Suppressor macrophage treated with lipopolysaccharide for 1 hour (primary cell): ENCODE results near the gene CDC25A.

Source experiments
- DNase-seq, 3 donors: peaks; one replicate each; pipeline ENCODE4 v3.0.0-alpha.2; 2020 to 2022

Gene CDC25A

GRCh38 chr3:48194446-48195071 is 6.3 kb upstream of the CDC25A start:
- DNase-seq = peak; percentile 71 to 75 (median 72)

GRCh38 chr3:48190911-48191310 is 2.7 kb upstream of the CDC25A start:
- no peak for DNase-seq

- no peak for DNase-seq
Measured at GRCh38 chr3:48189321-48189720, 1.1 kb upstream of the CDC25A start.

- peak; percentile 38 to 68 (median 49) for DNase-seq
Measured at GRCh38 chr3:48187579-48188265, 495 bp downstream of the CDC25A start.

- DNase-seq = no peak
Measured at GRCh38 chr3:48187301-48187578, 977 bp downstream of the CDC25A start.

GRCh38 chr3:48186631-48187300 is 1.5 kb downstream of the CDC25A start:
- DNase-seq = no peak

- DNase-seq = no peak
Measured at GRCh38 chr3:48185129-48185528, 3.1 kb downstream of the CDC25A start.

GRCh38 chr3:48184299-48184698 is 3.9 kb downstream of the CDC25A start:
- no peak for DNase-seq

GRCh38 chr3:48180531-48181253 is 7.5 kb downstream of the CDC25A start:
- DNase-seq = no peak

- DNase-seq = no peak
Measured at GRCh38 chr3:48180021-48180420, 8.2 kb downstream of the CDC25A start.

GRCh38 chr3:48178072-48178471 is 10.1 kb downstream of the CDC25A start:
- no peak for DNase-seq

GRCh38 chr3:48157950-48158376 is 30.3 kb downstream of the CDC25A start:
- DNase-seq = peak; percentile 63 to 81 (median 72)

- no peak for DNase-seq
Measured at GRCh38 chr3:48157202-48157840, 30.9 kb downstream of the CDC25A start.

GRCh38 chr3:48156163-48156562 is 32.1 kb downstream of the CDC25A start:
- DNase-seq = no peak

GRCh38 chr3:48155122-48155521 is 33.1 kb downstream of the CDC25A start:
- DNase-seq = no peak

GRCh38 chr3:48151807-48152427 is 36.3 kb downstream of the CDC25A start:
- DNase-seq = no peak

GRCh38 chr3:48151058-48151806 is 37.0 kb downstream of the CDC25A start:
- DNase-seq = peak; percentile 42 to 67 (median 49)

- peak; percentile 33 to 65 (median 37) for DNase-seq
Measured at GRCh38 chr3:48143992-48144391, 44.2 kb downstream of the CDC25A start.

GRCh38 chr3:48143567-48143966 is 44.6 kb downstream of the CDC25A start:
- no peak for DNase-seq

GRCh38 chr3:48142316-48142870 is 45.8 kb downstream of the CDC25A start:
- no peak for DNase-seq

GRCh38 chr3:48141604-48142137 is 46.5 kb downstream of the CDC25A start:
- DNase-seq = no peak
